ENCODE data around the gene ERVW-1.
A peak's percentile ranks its signal among the peaks of the same experiment; 100 is the strongest.
"Not testable (repeated sequence)": the region's sequence is repeated elsewhere in the genome, so short reads cannot be mapped to it uniquely, and the experiment has no call there.

Gene ERVW-1

GRCh38 chr7:92473989-92474388, 3.8 kb downstream of the ERVW-1 start:
- DNase-seq (ENCODE audit: low spot score): not testable (repeated sequence)

GRCh38 chr7:92468589-92468988, 9.2 kb downstream of the ERVW-1 start:
- DNase-seq (ENCODE audit: low spot score): not testable (repeated sequence)

- DNase-seq (ENCODE audit: low spot score): no peak
Measured at GRCh38 chr7:92466682-92467081, 11.1 kb downstream of the ERVW-1 start.

- DNase-seq (ENCODE audit: low spot score): no peak
Measured at GRCh38 chr7:92464515-92464914, 13.2 kb downstream of the ERVW-1 start.

GRCh38 chr7:92462560-92462959, 15.2 kb downstream of the ERVW-1 start:
- no peak for DNase-seq (ENCODE audit: low spot score)

GRCh38 chr7:92461027-92462003, 16.4 kb downstream of the ERVW-1 start:
- peak; percentile 57 for DNase-seq (ENCODE audit: low spot score)

- DNase-seq (ENCODE audit: low spot score): no peak
Measured at GRCh38 chr7:92460510-92460909, 17.2 kb downstream of the ERVW-1 start.

- DNase-seq (ENCODE audit: low spot score): no peak
Measured at GRCh38 chr7:92460109-92460508, 17.6 kb downstream of the ERVW-1 start.

GRCh38 chr7:92456236-92456635, 21.5 kb downstream of the ERVW-1 start:
- DNase-seq (ENCODE audit: low spot score): no peak

GRCh38 chr7:92451645-92452044, 26.1 kb downstream of the ERVW-1 start:
- no peak for DNase-seq (ENCODE audit: low spot score)

- peak; percentile 22 for DNase-seq (ENCODE audit: low spot score)
Measured at GRCh38 chr7:92448205-92448747, 29.5 kb downstream of the ERVW-1 start.

- peak; percentile 92 for DNase-seq (ENCODE audit: low spot score)
Measured at GRCh38 chr7:92447345-92448204, 30.2 kb downstream of the ERVW-1 start, which contains the start of gene GATAD1. TSS of gene GATAD1 (plus strand) at chr7:92447482. CDS start at chr7:92447730, 248 bp downstream.

GRCh38 chr7:92446869-92447344, 30.8 kb downstream of the ERVW-1 start:
- no peak for DNase-seq (ENCODE audit: low spot score)

- DNase-seq (ENCODE audit: low spot score): not testable (repeated sequence)
Measured at GRCh38 chr7:92442720-92443119, 35.0 kb downstream of the ERVW-1 start.

GRCh38 chr7:92437956-92438491, 39.7 kb downstream of the ERVW-1 start:
- DNase-seq (ENCODE audit: low spot score): no peak

GRCh38 chr7:92436612-92437445, 40.9 kb downstream of the ERVW-1 start:
- DNase-seq (ENCODE audit: low spot score): no peak

- DNase-seq (ENCODE audit: low spot score): no peak
Measured at GRCh38 chr7:92435542-92435941, 42.2 kb downstream of the ERVW-1 start.

GRCh38 chr7:92433019-92433418, 44.7 kb downstream of the ERVW-1 start:
- DNase-seq (ENCODE audit: low spot score): no peak

GRCh38 chr7:92432299-92432946, 45.3 kb downstream of the ERVW-1 start:
- DNase-seq (ENCODE audit: low spot score): no peak

GRCh38 chr7:92427193-92427592, 50.6 kb downstream of the ERVW-1 start:
- DNase-seq (ENCODE audit: low spot score): no peak
